ENCODE data around the gene SLC29A3. TPM values are rescaled to one million over a fixed set of nuclear protein-coding genes. Genes with fewer than 3 reads are reported as not detected.

SLC29A3 gene
- total and polyA plus RNA-seq, 10 of the 15 experiments (the other 5 are each of a cell fraction or from before 2014, with no cell fraction given), result 1.5 to 4.0 (median 2.7) TPM

DNA sequence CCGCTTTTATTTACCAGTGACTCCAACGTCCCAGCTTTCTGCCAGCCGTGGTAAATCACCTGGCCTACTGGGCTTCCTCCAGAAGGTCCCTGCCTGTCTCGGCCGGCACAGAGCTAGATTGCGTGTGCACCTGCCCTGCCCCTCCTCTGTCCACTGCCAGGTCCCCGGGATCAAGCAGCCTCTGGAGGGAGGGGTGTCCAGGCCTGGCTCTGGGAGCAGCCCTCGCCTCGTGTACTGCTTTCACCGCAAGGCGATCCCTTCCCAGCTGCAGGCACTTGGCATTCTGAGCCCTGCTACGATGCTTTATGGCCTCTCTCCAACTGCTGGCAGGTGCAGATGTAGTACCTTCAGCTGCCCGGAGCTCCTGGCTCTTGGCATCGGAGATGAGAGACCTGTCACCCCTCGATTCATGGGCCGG, 7.4 kb downstream of the SLC29A3 start:
- ATAC-seq, result no peak
- Histone ChIP-seq H3K4me3 (no peak overlapping the region), H3K27ac (ENCODE audit: control insufficient read depth, insufficient read depth) (no peak overlapping the region), H4K20me1 (ENCODE audit: control insufficient read depth, insufficient read depth) (no peaks in the 10 kb centered on the region), H3K4me1 (ENCODE audit: control insufficient read depth, insufficient read depth, low read length) (no peaks in the 10 kb centered on the region), H3K4me2 (ENCODE audit: control insufficient read depth, insufficient read depth) (no peak overlapping the region), H3K27me3 (replicated peaks in 1 of 2; ENCODE audit: control insufficient read depth in 2 of 2, insufficient read depth in 2 of 2, low read length in 1 of 2) (no peaks in the 10 kb centered on the region), H3K79me2 (ENCODE audit: control insufficient read depth, insufficient read depth, low read length) (no peaks in the 10 kb centered on the region), H3K36me3 (ENCODE audit: control insufficient read depth in 2 of 2, insufficient read depth in 2 of 2, low read length in 1 of 2) (no peaks in the 10 kb centered on the region; a peak in 2 of 4 replicates), H2AFZ (ENCODE audit: control insufficient read depth, low read depth, low read length) (no peak overlapping the region), H3K9ac (ENCODE audit: control insufficient read depth, insufficient read depth, low read length) (no peak overlapping the region), H3K9me3 (replicated peaks; ENCODE audit: control insufficient read depth, insufficient read depth, low read length) (no peaks in the 10 kb centered on the region)
- ChIA-PET CTCF (no interaction called here), POLR2A (interaction anchor here (0.7 kb wide), 1 partner anchor 239 kb away, joined by 9 read pairs; no protein-coding TSS in a partner anchor), RAD21 (ENCODE audit: unreplicated experiment) (no interaction called here), SMC1A (ENCODE audit: uncharacterized antibody, unreplicated experiment) (interaction anchor here (14.0 kb wide), 1 partner anchor 50 kb away, joined by 249 read pairs; no protein-coding TSS in a partner anchor)
- no peak for FAIRE-seq
- no peak for DNase-seq (ENCODE audit: low read depth, low spot score)
- no TSS peak for BruUV-seq (replicated peaks)
- in situ Hi-C loops (cut with MboI), result no loop called here
- TF ChIP-seq, protein P1, sequence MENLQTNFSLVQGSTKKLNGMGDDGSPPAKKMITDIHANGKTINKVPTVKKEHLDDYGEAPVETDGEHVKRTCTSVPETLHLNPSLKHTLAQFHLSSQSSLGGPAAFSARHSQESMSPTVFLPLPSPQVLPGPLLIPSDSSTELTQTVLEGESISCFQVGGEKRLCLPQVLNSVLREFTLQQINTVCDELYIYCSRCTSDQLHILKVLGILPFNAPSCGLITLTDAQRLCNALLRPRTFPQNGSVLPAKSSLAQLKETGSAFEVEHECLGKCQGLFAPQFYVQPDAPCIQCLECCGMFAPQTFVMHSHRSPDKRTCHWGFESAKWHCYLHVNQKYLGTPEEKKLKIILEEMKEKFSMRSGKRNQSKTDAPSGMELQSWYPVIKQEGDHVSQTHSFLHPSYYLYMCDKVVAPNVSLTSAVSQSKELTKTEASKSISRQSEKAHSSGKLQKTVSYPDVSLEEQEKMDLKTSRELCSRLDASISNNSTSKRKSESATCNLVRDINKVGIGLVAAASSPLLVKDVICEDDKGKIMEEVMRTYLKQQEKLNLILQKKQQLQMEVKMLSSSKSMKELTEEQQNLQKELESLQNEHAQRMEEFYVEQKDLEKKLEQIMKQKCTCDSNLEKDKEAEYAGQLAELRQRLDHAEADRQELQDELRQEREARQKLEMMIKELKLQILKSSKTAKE (IDR thresholded peaks at IDR 0.05; ENCODE audit: low read depth, poor library complexity, severe bottlenecking), result no peak
- TF ChIP-seq NRF1 (conservative IDR thresholded peaks at IDR 0.05; ENCODE audit: low read depth, low read length) (no peak), KLF5 (IDR thresholded peaks at IDR 0.05; ENCODE audit: partially characterized antibody) (no peak), GABPA (IDR thresholded peaks at IDR 0.05; ENCODE audit: low read depth) (no peak), ZBTB4 (CRISPR knock-in tag; IDR thresholded peaks at IDR 0.05) (no peak)
- intact Hi-C loops (cut with micrococcal nuclease; ENCODE audit: unreplicated experiment), result no loop called here
- WGBS (ENCODE audit: insufficient coverage, insufficient replicate concordance, low lambda C conversion rate, missing lambda C conversion rate), result 67% methylated on average over 16 of the region's 16 CpGs

Data from GM12878 (cell line).